Activated naive CD4-positive, alpha-beta T cell treated with Interleukin-2 at 50 U/mL for 16 hours (primary cell): ENCODE results near the gene C16orf92.

ENCODE experiments used
- DNase-seq: peaks from one replicate; pipeline ENCODE4 v3.0.0-alpha.2; 2020

C16orf92 gene

GRCh38 chr16:30063278-30063892 lies 40.4 kb downstream of the C16orf92 start:
- no peak for DNase-seq

DNA sequence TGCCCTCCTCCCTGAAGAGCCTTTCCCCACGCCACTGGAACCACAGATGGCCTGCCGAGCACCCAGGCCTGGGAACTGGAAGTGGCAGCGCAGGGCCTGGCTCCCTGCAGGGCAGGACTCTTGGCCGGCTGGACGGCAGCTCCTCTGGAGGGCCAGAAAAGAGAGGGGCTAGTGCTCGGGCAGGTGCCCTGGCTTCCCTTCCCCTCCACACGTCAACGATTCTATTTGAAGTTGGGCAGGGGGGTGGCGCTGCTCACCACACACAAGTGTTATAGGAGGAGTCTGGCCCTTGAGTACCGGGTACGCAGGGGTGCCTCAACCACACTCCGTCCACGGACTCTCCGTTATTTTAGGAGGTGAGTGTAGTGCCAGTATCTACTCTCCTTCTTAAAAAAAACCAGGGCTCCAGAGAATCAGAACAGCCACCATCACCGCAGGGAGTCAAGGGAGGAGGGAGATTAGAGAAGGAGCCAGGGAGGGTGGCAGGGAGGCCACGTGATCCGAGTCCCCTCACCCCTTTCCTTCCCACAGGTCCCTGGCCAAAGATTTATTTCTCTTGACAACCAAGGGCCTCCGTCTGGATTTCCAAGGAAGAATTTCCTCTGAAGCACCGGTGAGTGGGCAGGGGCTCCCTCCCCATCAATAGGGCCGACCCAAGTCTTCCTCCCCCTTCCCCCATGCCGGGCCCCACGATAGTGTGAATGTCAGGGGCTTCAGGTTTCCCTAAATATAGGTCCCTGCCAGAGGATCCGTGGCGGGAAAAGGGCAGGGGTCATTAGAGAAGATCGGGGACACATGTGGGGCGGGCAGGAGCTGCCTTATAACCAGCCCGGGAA lies 41.1 kb downstream of the C16orf92 start:
- DNase-seq = peak; percentile 73

- DNase-seq = no peak
Observed at GRCh38 chr16:30064729-30065101, 41.7 kb downstream of the C16orf92 start.

- peak; percentile 96 for DNase-seq
Observed at GRCh38 chr16:30065102-30065942, 42.3 kb downstream of the C16orf92 start, which contains the start of gene ALDOA. Gene ALDOA (plus strand): TSS chr16:30065760. CDS start chr16:30066898, 1,138 bp downstream.

- peak; percentile 53 for DNase-seq
Observed at GRCh38 chr16:30065943-30066760, 43.2 kb downstream of the C16orf92 start.

- no peak for DNase-seq
Observed at GRCh38 chr16:30066761-30067583, 44.0 kb downstream of the C16orf92 start.

DNA sequence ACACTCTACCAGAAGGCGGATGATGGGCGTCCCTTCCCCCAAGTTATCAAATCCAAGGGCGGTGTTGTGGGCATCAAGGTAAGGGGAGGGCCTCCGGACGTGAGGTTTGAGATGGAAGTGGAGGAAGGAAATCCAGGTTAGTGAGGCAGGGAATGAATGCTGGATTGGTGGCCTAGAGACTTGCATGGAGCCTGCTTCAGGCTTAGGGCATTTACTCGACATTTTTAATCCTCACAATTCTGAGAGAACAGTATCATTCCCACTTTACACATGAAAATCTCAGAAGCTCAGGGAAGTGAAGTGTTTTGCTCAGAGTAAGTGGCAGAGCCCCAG lies 44.6 kb downstream of the C16orf92 start:
- no peak for DNase-seq

DNA sequence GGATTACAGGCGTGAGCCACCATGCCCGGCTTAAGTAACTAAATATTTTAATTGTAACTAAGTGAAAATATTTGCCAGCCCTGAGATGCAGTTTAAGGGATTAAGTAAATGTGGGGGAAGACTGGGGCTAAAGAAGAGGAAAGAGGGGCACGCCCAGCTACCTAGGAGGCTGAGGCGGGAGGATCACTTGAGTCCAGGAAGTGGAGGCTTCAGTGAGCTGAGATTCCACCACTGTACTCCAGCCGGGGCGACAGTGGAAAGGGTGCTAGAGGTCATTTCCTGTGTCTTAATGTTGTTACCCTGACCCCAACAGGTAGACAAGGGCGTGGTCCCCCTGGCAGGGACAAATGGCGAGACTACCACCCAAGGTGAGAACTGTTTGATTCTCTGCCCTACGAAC lies 45.3 kb downstream of the C16orf92 start:
- DNase-seq = no peak

- DNase-seq = peak; percentile 61
Observed at GRCh38 chr16:30068750-30069610, 46.0 kb downstream of the C16orf92 start.

DNA sequence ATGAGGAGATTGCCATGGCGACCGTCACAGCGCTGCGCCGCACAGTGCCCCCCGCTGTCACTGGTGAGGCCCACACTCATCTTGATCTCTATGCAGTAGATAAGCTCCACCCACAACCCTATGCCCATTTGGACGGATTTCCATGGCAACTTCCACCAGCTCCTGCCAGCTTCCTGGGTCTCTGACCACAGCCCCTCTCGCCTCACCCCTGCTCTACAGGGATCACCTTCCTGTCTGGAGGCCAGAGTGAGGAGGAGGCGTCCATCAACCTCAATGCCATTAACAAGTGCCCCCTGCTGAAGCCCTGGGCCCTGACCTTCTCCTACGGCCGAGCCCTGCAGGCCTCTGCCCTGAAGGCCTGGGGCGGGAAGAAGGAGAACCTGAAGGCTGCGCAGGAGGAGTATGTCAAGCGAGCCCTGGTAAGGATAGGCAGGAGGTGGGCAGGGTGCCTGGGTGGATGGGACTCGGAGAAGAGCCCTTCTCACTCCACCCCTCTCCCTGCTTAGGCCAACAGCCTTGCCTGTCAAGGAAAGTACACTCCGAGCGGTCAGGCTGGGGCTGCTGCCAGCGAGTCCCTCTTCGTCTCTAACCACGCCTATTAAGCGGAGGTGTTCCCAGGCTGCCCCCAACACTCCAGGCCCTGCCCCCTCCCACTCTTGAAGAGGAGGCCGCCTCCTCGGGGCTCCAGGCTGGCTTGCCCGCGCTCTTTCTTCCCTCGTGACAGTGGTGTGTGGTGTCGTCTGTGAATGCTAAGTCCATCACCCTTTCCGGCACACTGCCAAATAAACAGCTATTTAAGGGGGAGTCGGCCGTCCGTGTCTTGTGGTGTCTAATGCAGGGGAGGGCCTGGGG lies 46.8 kb downstream of the C16orf92 start:
- no peak for DNase-seq

- no peak for DNase-seq
Observed at GRCh38 chr16:30070490-30070889, 47.5 kb downstream of the C16orf92 start.
